K562 (cell line): Measurements from ENCODE around the gene RNF31.

Source experiments
- HDAC2 ChIP-seq: fragments of 450-650 bp; IDR thresholded peaks from 2 replicates; pipeline ENCODE4 v1.6.1; 2016; ENCODE audit warnings: mild to moderate bottlenecking
- HDGF ChIP-seq: fragments of 450-650 bp; IDR thresholded peaks from 2 replicates; pipeline ENCODE4 v1.6.1; 2016
- OTX1 ChIP-seq: fragments of 450-650 bp; formaldehyde crosslinking; IDR thresholded peaks from 2 replicates; pipeline ENCODE4 v1.4.0; 2022; ENCODE audit warnings: mild to moderate bottlenecking
- PTTG1 ChIP-seq: fragments of 450-650 bp; IDR thresholded peaks from 2 replicates; pipeline ENCODE4 v1.6.1; 2016; ENCODE audit warnings: low read depth, mild to moderate bottlenecking, missing genetic modification characterization, missing compliant biosample characterization
- TCF3 ChIP-seq: sonication (generic); formaldehyde crosslinking; IDR thresholded peaks from 2 replicates; pipeline ENCODE4 v1.4.0; 2020; ENCODE audit warnings: mild to moderate bottlenecking, missing genetic modification reagents
- ZFP36 ChIP-seq: fragments of 150-350 bp; IDR thresholded peaks from 2 replicates; pipeline ENCODE4 v1.6.1; 2018; ENCODE audit warnings: low read length, low read depth; ENCODE audit not compliant: partially characterized antibody
- ZNF232 ChIP-seq: sonication (generic); formaldehyde crosslinking; IDR thresholded peaks from 2 replicates; pipeline ENCODE4 v1.8.0; 2022; ENCODE audit warnings: mild to moderate bottlenecking, missing genetic modification reagents
- ZNF253 ChIP-seq: fragments of 250-450 bp; sonication (Bioruptor Pico); conservative IDR thresholded peaks from 2 replicates; pipeline ENCODE4 v1.6.1; 2021; ENCODE audit warnings: mild to moderate bottlenecking
- ZNF445 ChIP-seq: fragments of 250-450 bp; sonication (Bioruptor Pico); IDR thresholded peaks from 2 replicates; pipeline ENCODE4 v1.4.0; 2020; ENCODE audit warnings: low read depth, mild to moderate bottlenecking, moderate library complexity
- ZNF76 ChIP-seq: fragments of 250-450 bp; sonication (Bioruptor Pico); IDR thresholded peaks from 2 replicates; pipeline ENCODE4 v1.4.0; 2020; ENCODE audit warnings: mild to moderate bottlenecking, moderate library complexity, borderline replicate concordance

- TF ChIP-seq ZNF253 = no peak
- TF ChIP-seq ZNF445 (CRISPR knock-in tag) = no peak
- no peak for TF ChIP-seq OTX1 (CRISPR knock-in tag)
- TF ChIP-seq PTTG1 (tag) = no peak
- TF ChIP-seq HDAC2 = no peak
- no peak for TF ChIP-seq TCF3 (CRISPR knock-in tag)
- TF ChIP-seq ZNF232 (CRISPR knock-in tag) = no peak
- TF ChIP-seq ZNF76 (CRISPR knock-in tag) = no peak
- TF ChIP-seq ZFP36 = no peak
- TF ChIP-seq HDGF = no peak
Observed at GRCh38 chr14:24123424-24124417, 23.6 kb upstream of the RNF31 start.
